Left forelimb (tissue), 1 donor: Measurements from ENCODE around the gene IFNL4.
"Not testable (repeated sequence)": the region's sequence is repeated elsewhere in the genome, so short reads cannot be mapped to it uniquely, and the experiment has no call there.

Source experiments
- DNase-seq: peaks from one replicate; pipeline ENCODE4 v3.0.0-alpha.2; 2018; ENCODE audit warnings: low spot score

The IFNL4 gene

DNA sequence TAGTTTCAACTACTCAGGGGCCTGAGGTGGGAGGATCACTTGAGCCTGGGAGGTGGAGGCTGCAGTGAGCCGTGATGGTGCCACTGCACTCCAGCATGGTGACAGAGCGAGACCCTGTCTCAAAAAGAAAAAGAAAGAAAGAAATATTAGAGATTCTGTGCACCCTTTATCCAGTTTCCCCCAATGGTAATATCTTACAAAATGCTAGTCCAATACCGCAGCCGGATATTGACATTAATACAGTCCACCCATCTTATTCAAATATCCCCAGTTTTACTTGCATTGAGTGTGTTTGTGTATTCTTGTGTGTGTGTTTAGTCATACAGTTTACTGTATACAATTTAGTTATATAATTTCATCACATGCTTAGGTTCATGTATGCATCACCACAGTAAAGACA, 8.6 kb upstream of the IFNL4 start:
- DNase-seq = no peak

DNA sequence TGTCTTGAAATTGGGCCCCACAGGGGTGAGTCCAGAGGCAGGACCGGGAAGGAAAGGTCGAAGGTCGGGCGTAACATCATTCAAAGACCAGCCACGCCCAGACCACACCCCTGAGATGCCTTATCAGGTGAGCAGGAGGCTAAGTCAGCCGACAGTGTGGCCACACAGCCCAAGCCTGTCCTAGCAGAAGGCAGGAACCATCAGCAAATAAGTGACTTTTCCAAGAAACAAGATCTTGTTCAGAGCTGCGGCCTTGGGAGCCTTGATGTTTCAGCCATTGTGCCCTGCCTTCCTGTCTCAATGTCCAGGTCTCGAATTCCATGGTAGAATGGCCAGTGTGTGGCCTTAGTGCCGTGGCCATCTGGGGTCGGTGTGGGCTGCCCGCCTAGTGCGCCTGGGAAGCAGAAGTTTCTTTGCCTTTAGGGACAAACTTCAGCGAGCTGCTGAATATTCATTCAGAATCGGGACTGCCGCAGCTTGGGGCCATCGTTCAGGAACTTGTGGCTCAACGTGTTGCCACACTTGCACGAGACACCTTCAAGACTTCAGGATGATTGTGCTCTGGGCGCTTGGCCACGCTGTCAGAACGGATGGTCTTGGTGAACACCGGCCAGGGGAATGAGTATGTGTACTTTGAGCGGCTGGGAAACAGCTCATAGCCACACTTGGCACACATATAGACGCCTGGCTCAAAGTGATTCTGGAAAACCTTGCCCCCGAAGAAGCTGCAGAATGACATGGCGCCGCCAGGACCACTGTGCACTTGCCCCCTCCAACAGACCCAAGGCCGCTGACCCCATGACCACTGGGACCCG, 6.1 kb upstream of the IFNL4 start:
- no peak for DNase-seq

DNA sequence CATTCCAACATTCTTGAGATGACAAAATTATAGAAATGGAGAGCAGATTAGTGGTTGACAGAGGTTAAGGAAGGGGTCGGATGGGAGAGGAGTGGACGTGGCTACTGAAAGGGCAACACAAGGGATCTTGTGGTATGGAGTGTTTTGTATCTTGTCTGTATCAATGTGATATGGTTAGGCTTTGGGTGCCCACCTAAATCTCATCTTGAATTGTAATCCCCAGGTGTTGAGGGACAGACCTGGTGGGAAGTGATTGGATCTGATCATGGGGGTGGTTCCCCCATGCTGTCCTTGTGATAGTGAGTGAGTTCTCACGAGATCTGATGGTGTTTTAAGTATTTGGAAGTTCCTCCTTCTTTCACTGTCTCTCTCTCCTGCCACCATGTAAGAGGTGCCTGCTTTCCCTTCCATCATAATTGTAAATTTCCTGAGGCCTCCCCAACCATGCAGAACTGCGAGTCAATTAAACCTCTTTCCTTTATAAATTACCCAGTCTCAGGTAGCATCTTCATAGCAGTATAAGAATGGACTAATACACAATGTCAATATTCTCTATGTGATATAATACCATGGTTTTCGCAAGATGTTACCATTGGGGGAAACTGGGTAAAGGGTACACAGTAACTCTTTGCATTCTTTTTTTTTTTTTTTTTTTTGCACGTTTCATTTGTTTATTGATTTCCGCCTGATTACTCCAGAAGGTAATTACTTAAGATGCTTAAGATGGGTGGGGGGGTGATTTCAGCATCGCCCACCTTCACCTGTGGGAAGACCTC, 4.9 kb upstream of the IFNL4 start:
- DNase-seq = no peak

DNA sequence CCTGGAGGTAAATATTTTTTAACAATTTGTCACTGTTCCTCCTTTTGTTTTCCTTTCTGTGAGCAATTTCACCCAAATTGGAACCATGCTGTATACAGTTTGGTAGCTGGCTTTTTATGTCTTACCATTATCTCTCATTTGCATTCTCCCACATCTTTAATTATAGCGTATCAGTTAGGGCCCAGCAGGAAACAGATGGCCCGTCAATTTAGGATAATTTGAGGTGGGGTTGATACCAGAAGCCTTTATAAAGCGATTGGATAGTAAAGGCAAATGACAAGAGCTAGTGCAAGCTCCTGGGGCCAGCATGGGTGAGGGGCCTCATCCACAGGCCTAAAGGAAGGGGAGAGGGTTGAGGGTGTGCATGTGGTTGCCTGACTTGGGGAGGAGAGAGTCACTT, 3.8 kb upstream of the IFNL4 start:
- DNase-seq = no peak

DNA sequence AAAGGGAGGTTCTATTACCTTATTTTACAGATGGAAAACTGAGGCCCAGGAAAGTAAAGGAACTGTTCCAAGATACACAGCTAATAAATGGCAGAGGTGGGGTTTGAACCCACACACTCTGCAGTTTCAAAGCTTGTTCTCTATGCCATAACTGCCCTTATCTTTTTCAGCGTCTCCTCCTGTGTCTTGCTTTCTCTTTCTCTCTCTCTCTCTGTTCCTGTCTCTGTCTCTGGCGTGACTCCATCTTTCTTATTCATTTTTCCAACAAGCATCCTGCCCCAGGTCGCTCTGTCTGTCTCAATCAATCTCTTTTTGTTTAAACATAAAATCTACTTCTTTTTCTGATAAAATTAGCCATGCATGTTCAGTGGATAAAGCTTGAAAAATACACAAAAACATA, 3.2 kb upstream of the IFNL4 start:
- no peak for DNase-seq

DNA sequence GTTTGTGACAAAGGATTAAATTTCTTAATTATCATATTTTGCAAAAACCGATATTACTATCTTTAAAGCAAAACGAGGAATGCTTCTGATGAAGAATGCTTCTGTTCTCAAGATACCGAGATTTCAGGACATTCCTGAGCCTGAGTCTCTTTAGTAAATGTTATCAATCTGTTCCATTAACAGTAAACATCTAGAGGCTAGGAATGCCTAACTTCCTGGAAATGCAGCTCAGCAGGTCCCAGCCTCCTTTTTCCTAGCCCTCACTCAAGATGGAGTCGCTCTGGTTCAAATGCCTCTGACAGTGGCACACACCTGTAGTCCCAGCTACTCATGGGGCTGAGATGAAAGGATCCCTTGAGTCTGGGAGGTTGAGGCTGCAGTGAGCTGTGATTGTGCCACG, 2.4 kb upstream of the IFNL4 start:
- no peak for DNase-seq

DNA sequence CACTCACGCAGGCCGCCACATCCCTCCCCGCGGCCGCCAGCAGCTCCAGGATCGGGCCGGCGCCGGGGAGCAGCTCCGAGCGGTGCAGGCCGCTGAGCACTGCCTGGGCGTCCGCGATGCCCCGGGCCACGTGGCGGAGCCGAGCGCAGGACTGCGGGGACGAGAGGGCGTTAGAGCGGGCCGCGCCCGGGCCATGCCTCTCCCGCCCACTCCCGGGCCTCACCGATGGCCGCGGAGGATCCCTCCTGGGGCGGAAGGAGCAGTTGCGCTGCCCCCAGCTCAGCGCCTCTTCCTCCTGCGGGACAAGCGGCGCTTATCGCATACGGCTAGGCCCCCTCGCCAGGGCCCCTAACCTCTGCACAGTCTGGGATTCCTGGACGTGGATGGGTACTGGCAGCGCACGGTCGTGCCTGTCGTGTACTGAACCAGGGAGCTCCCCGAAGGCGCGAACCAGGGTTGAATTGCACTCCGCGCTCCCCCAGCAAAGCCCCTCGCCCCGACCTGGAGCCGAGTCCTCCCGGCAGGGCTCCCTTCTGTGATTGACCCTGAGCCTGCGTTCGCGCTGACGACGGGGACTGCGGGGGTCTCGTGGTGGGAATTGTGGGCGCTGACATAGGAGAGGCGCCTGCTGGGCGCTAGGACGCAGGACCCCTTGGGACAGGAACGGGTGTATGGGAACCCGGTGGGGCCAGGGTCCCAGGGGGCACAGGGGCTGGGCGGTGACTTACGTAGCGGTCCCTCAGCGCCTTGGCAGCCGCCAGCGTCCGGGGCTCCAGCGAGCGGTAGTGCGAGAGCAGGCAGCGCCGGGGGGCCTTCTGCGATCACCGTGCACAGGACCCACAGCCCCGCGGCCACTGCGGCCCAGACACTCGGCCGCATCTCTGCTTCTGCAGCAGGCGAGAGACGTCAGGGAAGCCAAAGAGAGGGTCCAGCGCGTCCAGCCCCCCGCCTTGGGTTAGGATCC, 673 bp downstream of the IFNL4 start:
- DNase-seq = no peak

DNA sequence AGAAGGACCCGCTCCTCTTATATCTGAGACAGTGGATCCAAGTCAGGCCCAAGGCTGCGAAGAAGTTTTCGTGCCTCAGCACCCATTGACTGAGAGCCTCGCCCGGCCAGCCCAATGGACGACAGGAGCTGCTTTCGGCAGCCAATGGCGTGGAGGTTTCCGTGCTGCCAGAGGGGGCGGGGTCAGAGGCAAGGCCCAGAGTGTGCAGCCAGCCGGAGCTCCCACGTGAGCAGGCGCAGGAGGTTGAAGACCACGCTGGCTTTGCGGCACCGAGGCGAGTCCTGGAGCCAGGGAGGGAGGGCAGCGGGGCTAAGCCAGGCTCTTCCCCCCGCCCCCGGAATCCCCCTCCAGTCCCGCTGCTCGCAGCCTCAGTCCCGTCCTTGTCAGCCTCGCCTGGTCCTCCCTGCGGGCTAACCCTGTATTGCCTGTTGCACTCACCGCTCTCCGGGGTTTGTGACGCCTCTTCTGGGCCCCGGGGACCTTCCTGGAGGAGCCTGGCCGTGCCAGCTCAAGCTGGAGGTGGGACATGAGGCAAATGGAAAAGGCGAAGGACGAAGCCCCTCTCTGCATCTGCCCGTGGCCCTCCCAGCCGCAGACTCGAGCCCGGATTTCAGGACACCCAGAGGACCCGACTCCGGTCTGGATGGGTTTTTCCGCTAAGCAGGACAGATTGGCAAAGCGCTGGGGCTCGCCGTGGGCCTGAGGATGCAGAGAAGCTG, 1.5 kb downstream of the IFNL4 start:
- no peak for DNase-seq

DNA sequence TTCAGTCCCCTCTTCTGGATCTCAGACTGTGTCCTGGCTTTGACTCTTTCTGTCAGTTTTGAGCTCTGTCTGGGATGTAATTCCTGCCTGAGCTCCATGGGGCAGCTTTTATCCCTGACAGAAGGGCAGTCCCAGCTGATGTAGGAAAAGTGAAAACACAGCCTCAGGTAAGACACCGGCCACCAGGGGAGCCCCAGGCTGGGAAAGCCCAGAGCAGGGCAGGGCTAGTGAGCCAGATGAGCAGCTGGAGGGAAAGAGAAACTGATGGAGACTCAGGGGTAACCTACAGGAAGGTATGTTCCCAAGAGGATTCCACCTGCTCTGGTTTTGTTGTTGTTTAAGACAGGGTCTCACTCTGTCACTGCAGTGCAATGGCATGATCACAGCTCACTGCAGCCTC, 3.5 kb downstream of the IFNL4 start:
- DNase-seq = not testable (repeated sequence)

DNA sequence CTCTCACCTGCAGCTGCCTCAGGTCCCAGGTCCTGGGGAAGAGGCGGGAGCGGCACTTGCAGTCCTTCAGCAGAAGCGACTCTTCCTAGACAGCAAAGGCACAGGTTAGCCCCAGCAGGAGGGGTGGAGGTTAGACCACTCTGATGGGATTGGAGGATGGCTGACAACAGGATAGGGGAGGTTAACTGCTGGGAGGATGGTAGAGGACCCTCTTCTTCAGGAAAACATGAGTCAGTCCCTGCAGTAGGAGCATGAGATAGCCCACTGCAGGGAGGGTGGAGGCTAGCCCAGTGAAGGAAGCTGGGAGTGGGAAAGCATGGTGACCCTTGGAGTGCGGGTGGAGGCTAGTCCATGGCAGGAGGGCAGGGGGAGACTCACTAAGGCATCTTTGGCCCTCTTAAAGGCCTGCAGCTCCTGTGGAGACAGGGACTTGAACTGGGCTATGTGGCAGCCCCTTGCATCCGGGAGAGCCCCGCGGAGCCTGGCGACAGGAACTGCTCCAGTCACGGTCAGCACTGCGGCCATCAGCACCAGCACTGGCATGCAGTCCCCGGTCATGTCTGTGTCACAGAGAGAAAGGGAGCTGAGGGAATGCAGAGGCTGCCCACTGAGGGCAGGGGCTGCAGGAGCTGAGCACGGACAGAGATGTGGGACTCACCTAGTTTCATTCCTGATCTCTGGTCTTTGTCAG, 4.1 kb downstream of the IFNL4 start, which contains the start of gene IFNL3:
Gene IFNL3 (minus strand): TSS at position 597 of the 691 bp plus-strand sequence. CDS start 39 bp downstream, at position 558.
- DNase-seq = not testable (repeated sequence)

DNA sequence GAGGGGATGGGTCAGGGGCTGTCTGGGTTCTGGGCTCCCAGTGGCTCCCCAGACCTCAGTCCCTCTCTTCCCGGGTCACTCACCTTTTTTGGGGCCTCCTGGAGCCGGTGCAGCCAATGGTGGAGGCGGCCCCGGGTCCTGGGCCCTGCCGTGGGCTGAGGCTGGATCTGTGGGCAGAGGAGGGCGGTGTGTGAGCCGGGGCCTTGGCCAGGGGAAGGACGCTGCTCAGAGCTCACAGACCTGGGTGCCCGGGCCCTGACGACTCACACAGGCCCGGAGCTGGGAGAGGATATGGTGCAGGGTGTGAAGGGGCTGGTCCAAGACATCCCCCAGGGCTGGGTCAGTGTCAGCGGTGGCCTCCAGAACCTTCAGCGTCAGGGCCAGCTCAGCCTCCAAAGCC, 4.9 kb downstream of the IFNL4 start:
- not testable (repeated sequence) for DNase-seq

DNA sequence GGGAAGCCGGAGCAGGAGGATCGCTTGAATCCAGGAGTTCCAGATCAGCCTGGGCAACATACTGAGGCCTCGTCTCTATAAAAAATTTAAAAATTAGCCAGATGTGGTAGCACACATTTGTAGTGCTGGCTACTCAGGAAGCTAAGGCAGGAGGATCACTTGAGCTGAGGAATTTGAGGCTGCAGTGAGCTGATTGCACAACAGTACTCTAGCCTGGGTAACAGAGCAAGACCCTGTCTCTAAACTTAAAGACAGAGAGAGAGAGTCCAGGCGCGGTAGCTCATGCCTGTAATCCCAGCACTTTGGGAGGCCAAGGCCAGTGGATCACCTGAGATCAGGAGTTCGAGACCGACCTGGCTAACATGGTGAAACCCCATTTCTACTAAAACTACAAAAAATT, 8.2 kb downstream of the IFNL4 start:
- no peak for DNase-seq

DNA sequence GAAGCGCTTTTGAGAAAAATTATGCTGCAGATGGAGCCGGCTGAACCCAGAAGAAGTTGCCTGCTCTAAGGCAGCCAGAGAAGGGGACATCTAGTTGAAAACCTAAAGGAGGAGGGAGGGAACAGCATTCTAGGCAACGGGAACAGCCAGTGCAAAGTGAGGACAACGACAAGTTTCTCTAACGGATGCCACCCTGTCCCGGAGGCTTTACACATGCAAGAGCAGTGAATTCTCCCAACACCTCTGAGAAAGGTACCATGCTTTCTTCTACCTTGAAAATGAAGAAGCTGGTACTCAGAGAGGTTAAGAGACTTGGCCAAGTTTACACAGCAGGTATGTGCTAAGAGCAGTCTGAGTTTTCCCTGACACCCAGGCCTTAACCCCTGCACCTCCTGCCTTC, 9.7 kb downstream of the IFNL4 start:
- DNase-seq = no peak

DNA sequence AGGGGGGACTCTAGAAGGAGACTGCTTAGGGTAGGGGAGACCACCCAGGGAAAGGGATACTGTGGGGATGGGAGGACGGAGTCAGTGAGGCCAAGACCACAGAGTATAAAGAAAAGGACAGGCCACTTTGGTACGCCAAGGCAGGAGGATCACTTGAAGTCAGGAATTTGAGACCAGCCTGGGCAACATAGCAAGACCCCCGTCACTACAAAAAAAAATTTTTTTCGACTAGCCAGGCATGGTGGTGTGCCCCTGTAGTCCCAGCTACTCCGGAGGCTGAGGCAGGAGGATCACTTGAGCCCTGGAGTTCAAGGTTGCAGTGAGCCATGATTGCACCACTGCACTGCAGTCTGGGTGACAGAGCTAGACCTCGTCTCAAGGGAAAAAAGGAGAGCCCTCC, 10.4 kb downstream of the IFNL4 start:
- DNase-seq = no peak

DNA sequence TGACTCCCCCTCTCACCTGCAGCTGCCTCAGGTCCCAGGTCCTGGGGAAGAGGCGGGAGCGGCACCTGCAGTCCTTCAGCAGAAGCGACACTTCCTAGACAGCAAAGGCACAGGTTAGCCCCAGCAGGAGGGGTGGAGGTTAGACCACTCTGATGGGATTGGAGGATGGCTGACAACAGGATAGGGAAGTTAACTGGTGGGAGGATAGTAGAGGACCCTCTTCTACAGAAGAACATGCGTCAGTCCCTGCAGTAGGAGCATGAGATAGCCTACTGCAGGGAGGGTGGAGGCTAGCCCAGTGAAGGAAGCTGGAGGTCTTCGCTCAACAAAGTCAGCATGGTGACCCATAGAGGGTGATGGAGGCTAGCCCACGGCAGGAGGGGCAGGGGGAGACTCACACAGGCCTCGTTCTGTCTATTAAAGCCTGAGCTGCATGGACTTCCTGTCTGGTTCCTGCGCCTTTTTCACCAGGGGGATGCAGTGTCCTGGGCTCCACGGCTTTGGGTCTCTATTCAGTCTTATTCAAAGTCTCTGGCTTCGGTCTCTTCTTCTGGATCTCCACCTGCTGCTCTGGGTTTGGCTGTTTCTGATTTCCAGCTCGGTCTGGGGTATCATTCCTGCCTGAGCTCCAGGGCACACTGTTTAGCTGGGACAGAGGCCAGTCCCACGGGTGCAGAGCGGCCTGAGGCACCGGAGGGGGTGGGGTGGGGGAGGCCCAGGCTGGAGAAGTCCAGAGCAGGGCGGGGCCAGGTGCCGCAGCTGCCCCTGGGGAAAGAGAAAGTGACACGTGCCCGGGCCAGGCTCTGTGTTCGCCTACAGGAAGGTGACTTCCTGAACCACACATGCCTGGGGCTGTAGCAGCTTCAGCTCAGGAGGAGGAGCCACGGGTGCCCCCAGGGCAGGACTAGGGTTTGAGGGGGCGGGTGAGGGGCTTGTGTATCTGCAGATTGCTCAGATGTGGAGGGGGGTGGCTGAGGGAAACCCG, 11.2 kb downstream of the IFNL4 start:
- no peak for DNase-seq

DNA sequence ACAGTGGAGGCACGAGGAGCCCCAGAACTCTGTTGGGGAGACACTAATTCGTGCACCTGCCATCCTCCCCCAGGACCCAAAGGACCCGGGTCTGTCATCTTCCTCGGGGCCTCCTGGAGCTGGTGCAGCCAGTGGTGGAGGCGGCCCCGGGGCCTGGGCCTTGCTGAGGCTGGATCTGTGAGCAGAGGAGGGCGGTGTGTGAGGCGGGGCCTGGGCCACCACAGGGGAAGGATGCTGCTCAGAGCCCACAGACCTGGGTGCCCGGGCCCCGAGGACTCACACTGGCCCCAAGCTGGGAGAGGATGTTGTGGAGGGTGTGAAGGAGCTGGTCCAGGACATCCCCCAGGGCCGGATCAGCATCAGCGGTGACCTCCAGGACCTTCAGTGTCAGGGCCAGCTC, 12.1 kb downstream of the IFNL4 start:
- no peak for DNase-seq

DNA sequence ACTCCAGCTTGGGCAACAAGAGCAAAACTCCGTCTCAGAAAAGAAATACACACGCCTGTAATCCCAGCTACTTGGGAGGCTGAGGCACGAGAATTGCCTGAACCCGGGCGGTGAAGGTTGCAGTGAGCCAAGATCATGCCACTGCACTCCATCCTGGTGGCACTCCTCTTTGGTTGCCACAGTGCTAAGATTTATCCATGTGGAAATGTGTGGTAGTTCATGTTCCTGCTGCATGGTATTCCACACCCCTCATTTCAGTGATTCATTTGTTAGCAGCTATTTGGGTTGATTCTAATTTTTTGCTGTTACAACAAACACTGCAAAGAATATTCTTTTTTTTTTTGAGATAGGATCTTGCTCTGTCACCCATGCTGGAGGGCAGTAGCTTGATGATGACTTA, 15.9 kb downstream of the IFNL4 start:
- DNase-seq = no peak

DNA sequence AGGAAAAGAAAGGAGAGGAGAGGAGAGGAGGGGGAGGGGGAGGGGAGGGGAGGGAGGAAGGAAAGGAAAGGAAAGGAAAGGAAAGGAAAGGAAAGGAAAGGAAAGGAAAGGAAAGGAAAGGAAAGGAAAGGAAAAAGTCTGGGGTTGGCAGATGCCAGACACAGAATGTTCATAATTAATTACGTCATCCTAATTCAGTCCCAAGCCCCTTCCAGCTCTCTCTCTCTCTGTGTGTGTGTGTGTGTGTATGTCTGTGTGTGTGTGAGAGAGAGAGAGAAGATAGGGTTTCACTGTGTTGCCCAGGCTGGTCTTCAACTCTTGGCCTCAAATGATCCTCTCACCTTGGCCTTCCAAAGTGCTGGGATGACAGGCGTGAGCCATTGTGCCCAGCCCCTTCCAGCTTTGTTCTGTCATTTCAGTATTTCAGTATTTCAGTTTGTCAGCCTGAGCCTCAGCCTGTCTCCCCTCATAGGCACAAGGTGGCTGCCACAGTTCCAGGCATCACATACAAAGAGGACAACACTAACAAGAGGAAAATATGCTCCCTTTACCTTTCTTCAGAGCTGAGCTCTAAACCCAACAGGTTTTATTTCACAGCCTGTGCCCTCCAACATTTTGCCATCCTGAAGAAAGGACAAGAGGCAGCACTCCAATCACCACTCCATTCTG, 18.4 kb downstream of the IFNL4 start:
- no peak for DNase-seq

DNA sequence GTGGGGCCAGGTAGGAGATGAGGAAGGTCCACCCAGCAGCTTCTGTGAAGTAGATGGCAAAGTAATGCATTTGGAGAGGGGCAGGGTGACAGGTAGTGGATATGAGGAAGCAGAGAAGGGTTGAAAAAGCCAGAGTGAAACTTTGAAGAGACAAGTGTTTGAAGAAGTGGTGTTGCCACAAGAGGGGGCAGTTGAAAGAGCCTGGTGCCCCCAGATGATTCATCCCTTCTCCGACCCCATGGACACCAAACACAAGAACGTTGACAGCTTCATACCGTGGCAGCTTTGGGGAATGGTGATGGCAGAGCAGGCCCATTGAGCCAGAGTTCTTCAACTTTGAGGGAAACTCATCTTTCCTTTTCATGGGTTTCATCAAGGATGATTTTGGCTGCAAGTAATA, 23.7 kb downstream of the IFNL4 start:
- no peak for DNase-seq
